ENCODE results near the gene AURKB. TPM values are rescaled to one million over a fixed set of nuclear protein-coding genes. Genes with fewer than 3 reads are reported as not detected.
A peak's percentile ranks its signal among the peaks of the same experiment; 100 is the strongest.

AURKB gene
- total RNA-seq, 3 donors from 2014 or later: 6.2 to 6.7 (median 6.7) TPM

- H3K27me3 Mint-ChIP-seq (ENCODE audit: low read depth): no peaks in the 10 kb centered on the region
- H3K4me1 Mint-ChIP-seq (ENCODE audit: low read depth): peaks cover 48% of the 10 kb centered on the region
- H3K36me3 Mint-ChIP-seq (ENCODE audit: insufficient read depth): peaks cover 16% of the 10 kb centered on the region
- peak overlapping the region; percentile 83 for H3K4me3 Mint-ChIP-seq
- DNase-seq (peak; percentile 47), ATAC-seq (peak; percentile 56 to 57)
- H3K9me3 Mint-ChIP-seq: no peaks in the 10 kb centered on the region
These were observed 46.2 kb downstream of the AURKB start for GRCh38 chr17:8163978-8164814.

DNA sequence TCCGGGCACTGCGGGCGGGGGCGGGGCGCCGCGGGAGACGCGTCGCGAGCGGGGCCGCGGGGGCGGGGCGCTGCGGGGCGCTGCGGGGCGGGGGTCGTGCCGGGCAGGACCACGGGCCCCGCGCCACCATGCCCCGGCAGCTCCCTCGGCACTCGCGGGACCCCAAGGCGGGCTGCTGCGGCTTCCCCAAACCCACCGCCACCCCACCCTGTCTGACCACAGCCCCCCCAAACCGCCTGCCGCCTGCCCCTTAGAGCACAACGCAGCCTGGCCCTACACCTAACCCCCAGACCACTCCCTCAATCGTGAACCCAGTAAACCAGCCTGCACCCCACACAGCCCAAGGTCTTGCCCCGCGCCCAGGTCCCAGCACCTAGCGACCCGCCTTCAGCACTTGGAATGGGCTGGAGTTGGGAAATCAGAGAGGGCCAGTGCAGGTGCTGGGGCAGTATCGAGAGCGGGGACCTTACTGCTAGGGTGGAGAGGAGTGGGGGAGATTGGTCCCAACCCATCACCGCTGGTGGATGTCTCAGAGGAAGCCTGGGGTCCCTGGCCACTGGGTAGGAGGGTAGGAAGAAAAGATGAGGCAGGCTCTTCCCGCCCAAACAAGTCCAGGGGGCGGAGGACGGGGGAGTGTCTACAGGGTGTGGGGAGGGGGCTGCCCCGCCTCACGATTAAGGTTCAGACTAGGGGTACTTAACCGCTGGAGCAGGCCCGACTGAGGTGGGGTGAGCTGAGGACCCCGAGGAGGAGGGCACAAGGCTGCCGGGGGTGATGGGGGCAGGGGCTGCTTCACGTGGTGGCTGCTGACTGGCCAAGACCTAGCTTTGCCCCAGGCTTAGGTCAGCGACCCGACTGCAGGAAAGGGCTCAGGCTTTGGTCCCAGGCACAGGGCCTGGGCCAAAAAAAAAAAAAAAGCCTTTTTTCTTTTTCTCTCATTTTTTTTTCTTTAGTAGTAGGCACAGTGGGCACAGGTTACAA lies 47.1 kb downstream of the AURKB start:
- Mint-ChIP-seq H3K27me3 (ENCODE audit: low read depth) (no peaks in the 10 kb centered on the region), H3K4me3 (peak overlapping the region; percentile 83), H3K4me1 (ENCODE audit: low read depth) (peaks cover 55% of the 10 kb centered on the region), H3K36me3 (ENCODE audit: insufficient read depth) (peaks cover 21% of the 10 kb centered on the region), H3K9me3 (no peaks in the 10 kb centered on the region)
- DNase-seq: no peak
- peak; percentile 10 to 14 for ATAC-seq

DNA sequence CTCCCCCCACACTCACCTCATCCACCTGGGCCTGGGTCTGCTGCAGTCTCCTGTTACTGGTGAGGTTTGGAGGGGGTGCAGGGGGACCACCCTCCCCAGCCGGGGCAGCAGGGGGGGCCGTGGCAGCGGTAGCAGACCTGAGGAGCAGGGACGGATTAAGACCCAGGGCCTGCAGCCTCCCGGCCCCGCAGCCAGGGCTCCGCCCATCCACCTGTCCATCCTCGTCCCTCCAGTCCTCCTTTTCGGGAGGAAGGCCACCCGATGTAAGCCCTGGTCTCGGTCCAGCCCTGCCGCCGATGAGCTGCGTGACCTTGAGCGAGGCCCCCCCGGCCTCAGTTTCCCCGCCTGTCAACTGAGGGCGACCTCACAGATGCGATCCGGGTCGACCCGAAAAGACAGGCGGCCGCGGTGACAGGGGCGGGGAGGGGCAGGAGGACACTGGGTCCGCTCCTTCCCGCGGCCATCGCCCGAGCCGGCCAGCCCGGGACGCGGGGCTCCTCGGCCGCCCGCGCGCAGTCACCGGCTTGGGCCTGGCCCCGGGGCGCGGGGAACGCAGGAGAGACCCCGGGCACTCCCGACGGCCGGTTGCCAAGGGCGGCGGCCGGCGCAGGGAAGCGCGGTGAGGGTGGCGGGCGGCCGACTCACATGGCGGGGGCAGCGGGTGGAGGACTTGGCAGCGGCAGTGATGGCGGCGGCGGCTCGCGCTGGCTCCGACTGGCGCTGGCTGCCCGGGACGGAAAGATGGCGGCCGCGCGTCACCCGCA lies 48.0 kb downstream of the AURKB start, which contains the start of gene VAMP2:
VAMP2 (minus strand) TSS at position 716 of the 764 bp plus-strand sequence; CDS start at position 647, 69 bp downstream.
- peak within 1 kb of the TSS; percentile 88 for H3K4me3 Mint-ChIP-seq
- H3K9me3 Mint-ChIP-seq: no peaks in the 10 kb centered on the region
- peak; percentile 70 to 74 for ATAC-seq
- H3K4me1 Mint-ChIP-seq (ENCODE audit: low read depth): peaks cover 56% of the 10 kb centered on the region
- peak; percentile 77 for DNase-seq
- H3K36me3 Mint-ChIP-seq (ENCODE audit: insufficient read depth): peaks cover 21% of the 10 kb centered on the region
- no peaks in the 10 kb centered on the region for H3K27me3 Mint-ChIP-seq (ENCODE audit: low read depth)

DNA sequence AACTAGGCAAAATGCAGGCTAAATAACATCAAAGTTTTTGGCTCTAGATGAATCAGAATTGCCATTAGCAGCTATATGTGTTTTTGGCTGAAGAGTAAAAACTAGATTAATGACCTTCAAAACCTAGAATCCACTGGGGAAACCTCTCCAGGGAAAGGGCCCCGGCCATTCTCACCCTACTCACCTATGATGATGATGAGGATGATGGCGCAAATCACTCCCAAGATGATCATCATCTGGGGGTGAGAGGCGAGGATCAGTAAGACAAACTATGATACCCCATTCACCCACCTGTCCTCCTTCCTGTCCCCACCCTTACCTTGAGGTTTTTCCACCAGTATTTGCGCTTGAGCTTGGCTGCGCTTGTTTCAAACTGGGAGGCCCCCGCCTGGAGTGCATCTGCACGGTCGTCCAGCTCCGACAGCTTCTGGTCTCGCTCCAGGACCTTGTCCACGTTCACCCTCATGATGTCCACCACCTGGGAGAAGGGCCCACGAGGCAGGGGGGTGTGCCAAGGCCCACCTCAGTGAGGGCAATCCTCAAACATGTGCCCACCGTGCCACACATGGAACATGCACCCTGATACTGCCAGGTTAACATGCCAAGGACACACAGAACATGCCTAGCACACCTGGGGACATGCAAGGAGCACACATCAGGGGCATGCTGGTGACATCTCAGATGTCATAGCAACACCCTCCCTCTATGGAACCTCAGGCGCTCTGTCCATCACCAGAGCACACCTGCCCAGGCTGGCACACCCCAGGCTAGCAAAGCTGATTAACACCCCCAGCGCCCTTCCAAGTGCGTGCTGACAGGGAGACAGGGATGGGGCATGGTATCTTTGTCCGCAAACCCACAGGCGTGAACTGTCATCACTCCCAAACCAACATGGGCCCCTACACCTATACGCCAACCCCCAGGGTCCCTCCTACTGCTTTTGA lies 48.8 kb downstream of the AURKB start:
- Mint-ChIP-seq H3K36me3 (ENCODE audit: insufficient read depth) (peaks cover 21% of the 10 kb centered on the region), H3K9me3 (no peaks in the 10 kb centered on the region), H3K4me3 (peak overlapping the region; percentile 88), H3K27me3 (ENCODE audit: low read depth) (no peaks in the 10 kb centered on the region), H3K4me1 (ENCODE audit: low read depth) (peaks cover 56% of the 10 kb centered on the region)
- ATAC-seq (peak; percentile 5 to 8), DNase-seq (no peak)

GRCh38 chr17:8160741-8161221 lies 49.6 kb downstream of the AURKB start:
- Mint-ChIP-seq H3K27me3 (ENCODE audit: low read depth) (no peaks in the 10 kb centered on the region), H3K4me1 (ENCODE audit: low read depth) (peaks cover 56% of the 10 kb centered on the region), H3K4me3 (peak overlapping the region; percentile 88), H3K9me3 (no peaks in the 10 kb centered on the region), H3K36me3 (ENCODE audit: insufficient read depth) (peaks cover 21% of the 10 kb centered on the region)
- ATAC-seq: no peak
- no peak for DNase-seq

DNA sequence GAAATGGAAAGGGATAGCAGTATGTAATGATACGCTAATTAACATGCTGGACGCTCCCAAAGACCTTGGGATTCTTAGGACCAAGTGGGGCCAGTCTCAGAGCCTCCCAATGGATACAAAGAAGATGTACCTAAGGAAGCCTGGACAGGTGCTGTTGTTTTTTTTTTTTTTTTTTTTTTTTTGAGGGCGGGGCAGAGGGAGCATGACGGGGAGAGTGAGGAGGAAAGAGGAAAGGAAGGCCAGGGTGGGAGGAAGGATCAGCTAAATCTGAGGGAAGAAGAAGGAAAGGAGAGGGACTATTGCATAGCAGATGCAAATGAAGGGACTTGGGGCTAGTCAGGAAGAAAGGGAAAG lies 50.2 kb downstream of the AURKB start:
- Mint-ChIP-seq H3K4me1 (ENCODE audit: low read depth) (peaks cover 56% of the 10 kb centered on the region), H3K27me3 (ENCODE audit: low read depth) (no peaks in the 10 kb centered on the region), H3K36me3 (ENCODE audit: insufficient read depth) (peaks cover 21% of the 10 kb centered on the region), H3K4me3 (peak overlapping the region; percentile 57), H3K9me3 (no peaks in the 10 kb centered on the region)
- ATAC-seq: no peak
- DNase-seq: no peak

- H3K9me3 Mint-ChIP-seq: no peaks in the 10 kb centered on the region
- H3K36me3 Mint-ChIP-seq (ENCODE audit: insufficient read depth): peaks cover 21% of the 10 kb centered on the region
- peak overlapping the region; percentile 58 for H3K4me3 Mint-ChIP-seq
- peaks cover 50% of the 10 kb centered on the region for H3K4me1 Mint-ChIP-seq (ENCODE audit: low read depth)
- ATAC-seq (no peak), DNase-seq (no peak)
- no peaks in the 10 kb centered on the region for H3K27me3 Mint-ChIP-seq (ENCODE audit: low read depth)
These were observed 50.7 kb downstream of the AURKB start for GRCh38 chr17:8159459-8160223.

- H3K36me3 Mint-ChIP-seq (ENCODE audit: insufficient read depth): peaks cover 21% of the 10 kb centered on the region
- H3K9me3 Mint-ChIP-seq: no peaks in the 10 kb centered on the region
- peaks cover 45% of the 10 kb centered on the region for H3K4me1 Mint-ChIP-seq (ENCODE audit: low read depth)
- no peak for ATAC-seq
- H3K4me3 Mint-ChIP-seq: peak overlapping the region; percentile 68
- no peaks in the 10 kb centered on the region for H3K27me3 Mint-ChIP-seq (ENCODE audit: low read depth)
- no peak for DNase-seq
These were observed 51.4 kb downstream of the AURKB start for GRCh38 chr17:8159032-8159400.

DNA sequence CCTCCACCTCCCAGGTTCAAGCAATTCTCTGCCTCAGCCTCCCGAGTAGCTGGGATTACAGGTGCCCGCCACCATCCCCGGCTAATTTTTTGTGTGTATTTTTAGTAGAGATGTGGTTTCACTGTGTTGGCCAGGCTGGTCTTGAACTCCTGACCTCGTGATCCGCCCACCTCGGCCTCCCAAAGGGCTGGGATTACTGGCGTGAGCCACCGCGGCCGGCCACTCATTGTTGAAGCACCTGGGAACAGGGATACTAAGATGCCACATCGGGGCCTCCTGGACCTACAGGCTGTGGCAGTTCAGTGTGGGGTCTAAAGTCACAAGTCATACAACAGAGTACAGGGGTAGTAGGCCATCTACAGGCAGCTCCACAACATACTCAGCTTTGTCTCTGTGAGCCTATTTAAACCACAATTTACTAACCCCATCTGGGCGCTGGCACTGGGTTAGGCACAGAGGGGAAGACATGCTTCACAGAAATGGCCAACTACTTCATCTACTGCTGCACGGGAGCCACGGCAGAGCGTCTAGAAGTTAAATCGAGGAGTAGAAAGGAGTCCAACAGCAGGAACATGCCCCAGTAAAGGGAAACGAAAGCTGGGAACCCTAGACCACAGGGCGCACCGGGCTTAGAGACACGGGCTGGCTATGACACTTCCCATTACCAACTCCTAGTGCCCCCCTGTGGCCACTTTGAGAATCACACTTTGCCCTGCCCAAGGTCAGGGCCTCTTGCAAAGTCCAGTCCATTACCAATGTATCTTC lies 51.9 kb downstream of the AURKB start:
- Mint-ChIP-seq H3K4me1 (ENCODE audit: low read depth) (peaks cover 39% of the 10 kb centered on the region), H3K27me3 (ENCODE audit: low read depth) (no peaks in the 10 kb centered on the region), H3K36me3 (ENCODE audit: insufficient read depth) (peaks cover 21% of the 10 kb centered on the region), H3K4me3 (peak overlapping the region; percentile 68), H3K9me3 (no peaks in the 10 kb centered on the region)
- ATAC-seq (no peak), DNase-seq (peak; percentile 83)

DNA sequence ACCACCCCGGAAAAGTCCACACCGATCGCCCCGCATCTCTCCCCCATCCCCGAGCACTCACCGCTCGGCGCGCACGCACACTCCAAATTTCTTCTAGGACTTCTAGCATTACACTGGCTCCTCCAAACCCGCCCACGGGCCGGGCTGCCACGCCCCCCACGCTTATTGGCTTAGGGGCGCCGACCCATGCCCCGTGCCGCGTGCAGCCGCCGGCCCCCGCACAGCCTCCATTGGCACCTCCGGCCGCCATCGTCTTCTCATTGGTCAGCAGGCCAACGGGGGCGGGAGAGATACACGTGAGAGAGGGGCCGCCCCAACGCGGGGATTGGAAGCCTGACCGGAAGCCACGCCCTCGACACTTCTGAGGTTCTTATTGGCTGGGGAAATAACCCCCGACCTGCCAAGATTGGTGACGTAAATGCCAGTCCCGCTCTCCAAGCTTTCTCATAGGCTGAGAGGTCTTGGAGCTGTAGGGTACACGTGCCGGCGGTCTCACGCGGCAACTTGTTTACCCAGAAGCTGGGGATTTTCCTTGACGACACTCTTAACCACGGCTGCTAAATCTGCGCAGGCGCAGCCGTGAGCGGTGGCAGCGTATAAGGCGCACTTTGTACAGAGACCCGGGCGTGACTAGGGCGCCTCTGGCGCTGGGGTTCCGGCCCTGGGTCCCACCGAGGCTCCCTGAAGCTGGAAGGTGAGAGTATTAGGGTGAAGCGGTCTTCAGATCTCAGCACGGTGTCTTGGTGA lies 54.0 kb downstream of the AURKB start:
- H3K27me3 Mint-ChIP-seq (ENCODE audit: low read depth): no peaks in the 10 kb centered on the region
- no peaks in the 10 kb centered on the region for H3K9me3 Mint-ChIP-seq
- H3K4me1 Mint-ChIP-seq (ENCODE audit: low read depth): peaks cover 36% of the 10 kb centered on the region
- peak; percentile 78 to 79 for ATAC-seq
- H3K4me3 Mint-ChIP-seq: no peak overlapping the region
- peak; percentile 100 for DNase-seq
- peaks cover 17% of the 10 kb centered on the region for H3K36me3 Mint-ChIP-seq (ENCODE audit: insufficient read depth)

DNA sequence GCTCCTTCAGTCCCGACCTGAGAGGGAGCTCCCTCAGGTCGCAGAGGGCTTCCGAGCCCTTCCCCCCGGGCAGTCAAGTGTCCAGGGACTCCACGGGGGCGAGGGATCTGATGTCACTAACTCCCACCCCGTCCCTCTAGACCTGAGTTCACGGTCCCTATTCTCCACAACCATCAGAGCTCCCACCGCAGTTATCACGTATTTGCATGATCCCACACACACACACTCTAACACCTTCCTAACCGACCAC lies 54.5 kb downstream of the AURKB start:
- H3K4me1 Mint-ChIP-seq (ENCODE audit: low read depth): peaks cover 33% of the 10 kb centered on the region
- DNase-seq (no peak), ATAC-seq (no peak)
- no peaks in the 10 kb centered on the region for H3K27me3 Mint-ChIP-seq (ENCODE audit: low read depth)
- no peak overlapping the region for H3K4me3 Mint-ChIP-seq
- no peaks in the 10 kb centered on the region for H3K9me3 Mint-ChIP-seq
- peaks cover 13% of the 10 kb centered on the region for H3K36me3 Mint-ChIP-seq (ENCODE audit: insufficient read depth)
